Measurements from ENCODE around the gene SEBOX.

GRCh38 chr17:28367641-28368305, 2.8 kb upstream of the SEBOX start:
- TF ChIP-seq, protein P1, sequence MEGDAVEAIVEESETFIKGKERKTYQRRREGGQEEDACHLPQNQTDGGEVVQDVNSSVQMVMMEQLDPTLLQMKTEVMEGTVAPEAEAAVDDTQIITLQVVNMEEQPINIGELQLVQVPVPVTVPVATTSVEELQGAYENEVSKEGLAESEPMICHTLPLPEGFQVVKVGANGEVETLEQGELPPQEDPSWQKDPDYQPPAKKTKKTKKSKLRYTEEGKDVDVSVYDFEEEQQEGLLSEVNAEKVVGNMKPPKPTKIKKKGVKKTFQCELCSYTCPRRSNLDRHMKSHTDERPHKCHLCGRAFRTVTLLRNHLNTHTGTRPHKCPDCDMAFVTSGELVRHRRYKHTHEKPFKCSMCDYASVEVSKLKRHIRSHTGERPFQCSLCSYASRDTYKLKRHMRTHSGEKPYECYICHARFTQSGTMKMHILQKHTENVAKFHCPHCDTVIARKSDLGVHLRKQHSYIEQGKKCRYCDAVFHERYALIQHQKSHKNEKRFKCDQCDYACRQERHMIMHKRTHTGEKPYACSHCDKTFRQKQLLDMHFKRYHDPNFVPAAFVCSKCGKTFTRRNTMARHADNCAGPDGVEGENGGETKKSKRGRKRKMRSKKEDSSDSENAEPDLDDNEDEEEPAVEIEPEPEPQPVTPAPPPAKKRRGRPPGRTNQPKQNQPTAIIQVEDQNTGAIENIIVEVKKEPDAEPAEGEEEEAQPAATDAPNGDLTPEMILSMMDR (IDR thresholded peaks at IDR 0.05) = no peak
- no peak for TF ChIP-seq POLR2A (IDR thresholded peaks at IDR 0.05)

Data from uterus (tissue), 2 donors.